Stimulated activated CD4-positive, alpha-beta T cell treated with anti-CD3 and anti-CD28 coated beads, Interleukin-4, amount 100 ng/mL, for 1 hour (primary cell): ENCODE data around the gene WWTR1.

Experiments used
- DNase-seq: peaks from one replicate; pipeline ENCODE4 v3.0.0-alpha.2; 2020

The WWTR1 gene

GRCh38 chr3:149490260-149490971 lies 167.4 kb downstream of the WWTR1 start:
- DNase-seq, result no peak

GRCh38 chr3:149489060-149489690 lies 168.7 kb downstream of the WWTR1 start:
- no peak for DNase-seq

GRCh38 chr3:149487598-149488197 lies 170.1 kb downstream of the WWTR1 start:
- peak; percentile 33 for DNase-seq

- no peak for DNase-seq
These were observed 171.1 kb downstream of the WWTR1 start for GRCh38 chr3:149486726-149487125.

- DNase-seq, result no peak
These were observed 176.3 kb downstream of the WWTR1 start for GRCh38 chr3:149481491-149481890.

GRCh38 chr3:149481056-149481455 lies 176.8 kb downstream of the WWTR1 start:
- no peak for DNase-seq

- DNase-seq, result peak; percentile 4
These were observed 177.4 kb downstream of the WWTR1 start for GRCh38 chr3:149480326-149481017.

- DNase-seq, result no peak
These were observed 178.1 kb downstream of the WWTR1 start for GRCh38 chr3:149479621-149480325.

- no peak for DNase-seq
These were observed 181.6 kb downstream of the WWTR1 start for GRCh38 chr3:149476225-149476624.

- DNase-seq, result no peak
These were observed 182.3 kb downstream of the WWTR1 start for GRCh38 chr3:149475451-149476060.

GRCh38 chr3:149474250-149474817 lies 183.5 kb downstream of the WWTR1 start, which contains the start of gene TM4SF4:
TM4SF4 (plus strand) TSS chr3:149474697; CDS start chr3:149474878, 181 bp downstream.
- DNase-seq, result no peak

- DNase-seq, result no peak
These were observed 184.2 kb downstream of the WWTR1 start for GRCh38 chr3:149473357-149474249.

- no peak for DNase-seq
These were observed 185.6 kb downstream of the WWTR1 start for GRCh38 chr3:149472030-149472797.

GRCh38 chr3:149470381-149470780 lies 187.4 kb downstream of the WWTR1 start:
- DNase-seq, result no peak

GRCh38 chr3:149468504-149469212 lies 189.2 kb downstream of the WWTR1 start:
- no peak for DNase-seq
